ENCODE measurements around the gene KDM1A. TPM values are rescaled to one million over a fixed set of nuclear protein-coding genes. Genes with fewer than 3 reads are reported as not detected.

Gene KDM1A
- polyA plus RNA-seq, 5 donors, result 110 to 122 (median 114) TPM

DNA sequence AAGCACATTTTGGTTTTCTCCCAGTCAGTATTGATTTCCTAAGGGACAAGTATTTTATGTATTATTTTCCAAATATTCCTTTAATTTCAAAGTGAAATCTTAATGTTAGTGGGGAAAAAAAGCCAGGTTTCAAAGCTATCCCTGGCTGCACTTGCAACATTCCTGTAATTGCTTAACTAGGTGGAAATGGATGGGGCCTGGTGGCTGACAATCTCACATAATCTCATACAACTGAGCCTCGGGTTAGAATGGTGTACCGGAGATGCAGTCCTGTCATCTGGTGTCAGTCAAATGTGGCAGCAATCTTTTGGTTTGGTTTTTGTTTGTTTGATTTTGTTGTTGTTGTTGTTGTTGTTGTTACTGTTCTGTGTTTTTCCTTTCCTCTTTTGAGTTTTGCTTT is 46.1 kb downstream of the KDM1A start:
- DNase-seq, result no peak

DNA sequence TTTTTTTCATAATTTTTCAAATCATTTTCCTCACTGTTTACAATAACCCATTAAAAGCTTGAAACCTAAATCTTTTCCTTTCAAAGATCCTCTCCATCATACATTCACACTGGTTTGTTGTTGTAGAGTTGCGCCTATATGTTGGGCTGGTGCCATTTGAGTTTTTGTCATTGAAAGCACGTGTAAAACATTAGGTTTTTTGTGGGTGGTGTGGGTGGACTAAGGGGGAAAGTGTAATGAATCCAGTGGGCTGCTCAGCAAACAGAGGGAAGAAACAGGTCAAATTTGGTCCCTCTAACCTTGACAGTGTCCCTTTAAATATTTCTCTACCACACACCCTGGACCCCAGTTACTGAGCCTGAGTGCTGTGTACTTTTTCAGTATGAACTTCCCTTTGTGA is 46.8 kb downstream of the KDM1A start:
- no peak for DNase-seq

DNA sequence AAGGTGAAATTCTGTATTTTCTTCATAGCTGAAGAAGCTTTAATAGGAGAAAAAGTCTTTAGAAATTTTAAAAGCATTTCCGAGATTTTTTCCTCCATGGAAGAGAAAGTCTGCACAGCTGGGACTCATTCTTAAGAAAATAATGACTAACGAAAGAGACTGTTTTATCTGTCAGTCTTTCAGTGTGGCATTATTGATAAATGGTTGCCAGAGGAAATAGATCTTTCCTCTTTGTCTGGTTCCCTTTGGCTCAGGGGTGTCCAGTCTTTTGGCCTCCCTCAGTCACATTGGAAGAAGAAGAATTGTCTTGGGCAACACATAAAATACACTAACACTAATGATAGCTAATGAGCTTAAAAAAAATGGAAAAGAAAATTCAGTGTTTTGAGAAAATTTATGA is 49.9 kb downstream of the KDM1A start:
- DNase-seq, result no peak

DNA sequence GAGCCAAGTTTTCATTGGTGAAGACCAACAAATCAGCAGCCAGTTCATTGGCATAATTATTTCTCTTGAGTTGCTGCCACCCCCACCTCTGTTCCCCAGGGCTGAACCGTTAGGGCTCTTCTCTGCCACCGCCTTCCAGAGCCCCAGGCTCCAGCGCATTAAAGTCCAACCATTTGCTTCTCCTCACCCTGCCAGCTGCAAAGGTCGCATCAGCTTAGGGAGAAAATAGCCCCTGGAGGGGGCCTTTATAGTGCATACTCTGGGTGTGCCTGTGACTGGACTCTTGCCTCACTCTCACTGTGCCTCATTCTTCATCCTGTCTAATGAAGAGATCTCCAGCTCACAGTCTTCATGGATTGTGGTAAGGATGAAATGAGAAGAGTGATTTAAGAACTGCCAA is 50.4 kb downstream of the KDM1A start:
- no peak for DNase-seq

DNA sequence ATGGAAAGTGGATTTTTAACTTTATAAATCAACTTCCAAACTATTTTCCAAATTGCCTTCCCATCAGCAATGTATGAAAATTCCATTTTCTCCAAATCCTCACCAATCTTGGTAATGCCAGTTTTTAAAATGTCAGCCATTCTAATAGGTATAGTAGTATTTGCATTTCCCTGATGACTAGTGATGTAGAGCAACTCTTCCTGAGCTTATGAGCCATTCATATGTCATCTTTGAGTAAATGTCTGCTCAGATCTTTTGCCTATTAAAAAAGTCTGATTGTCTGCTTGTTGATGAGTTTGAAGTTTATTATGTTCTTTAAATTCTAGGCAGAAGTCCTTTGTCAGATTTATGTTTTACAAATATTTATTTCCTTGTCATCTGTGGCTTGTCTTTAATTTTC is 54.7 kb downstream of the KDM1A start:
- DNase-seq, result no peak

DNA sequence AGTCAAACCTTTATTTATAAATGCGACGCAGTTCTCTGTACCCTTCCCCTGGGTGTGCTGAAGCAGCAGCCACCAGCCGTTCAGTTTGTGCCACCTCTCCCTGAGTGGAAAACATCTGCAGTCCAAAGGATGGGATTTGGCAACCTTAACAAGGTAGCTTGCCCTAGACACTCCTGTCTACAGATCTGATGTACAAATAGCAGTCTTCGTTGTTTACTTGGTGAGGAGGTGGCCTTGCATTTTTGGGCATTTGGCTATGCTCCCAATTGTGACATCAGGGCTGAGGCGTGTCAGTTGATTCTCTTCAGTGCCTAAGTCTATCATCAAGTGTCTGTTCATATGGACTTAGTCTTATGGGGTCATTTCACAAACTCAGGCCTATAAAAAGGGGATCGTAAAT is 59.8 kb downstream of the KDM1A start:
- no peak for DNase-seq

DNA sequence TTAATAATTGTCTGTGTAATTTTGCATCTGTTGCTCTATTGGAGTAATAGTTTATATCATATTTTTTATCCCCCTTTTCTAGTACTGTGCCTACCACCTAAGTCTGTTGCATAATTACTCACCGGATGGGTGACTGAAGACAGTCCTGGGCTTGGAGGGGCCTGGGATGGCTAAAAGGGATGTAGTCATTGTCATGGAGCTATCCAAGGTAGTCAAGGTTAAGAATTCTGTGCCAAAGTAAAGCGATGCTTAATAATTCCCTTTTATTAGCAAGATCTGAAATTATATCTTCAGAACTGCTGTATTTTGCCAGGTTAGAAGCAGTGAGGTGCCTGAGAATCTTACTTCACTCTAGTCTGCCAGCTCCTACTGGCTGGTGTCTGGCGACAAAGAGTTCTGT is 61.6 kb downstream of the KDM1A start:
- no peak for DNase-seq

DNA sequence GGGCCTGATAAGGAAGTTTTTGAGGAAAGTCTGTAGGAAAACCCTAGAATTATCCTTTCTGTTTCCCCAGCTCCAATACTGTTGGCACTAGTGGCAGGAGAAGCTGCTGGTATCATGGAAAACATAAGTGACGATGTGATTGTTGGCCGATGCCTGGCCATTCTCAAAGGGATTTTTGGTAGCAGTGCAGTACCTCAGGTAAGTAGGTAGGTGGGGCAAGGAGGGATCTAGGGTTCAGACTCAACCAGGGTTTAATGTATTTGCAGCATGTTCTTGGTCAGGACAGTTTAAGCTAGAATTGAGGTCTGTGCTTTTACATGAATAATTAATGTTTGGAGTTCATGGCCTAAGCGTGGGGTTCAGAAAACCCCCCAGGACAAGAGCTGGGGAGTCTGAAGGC is 62.1 kb downstream of the KDM1A start:
- no peak for DNase-seq

DNA sequence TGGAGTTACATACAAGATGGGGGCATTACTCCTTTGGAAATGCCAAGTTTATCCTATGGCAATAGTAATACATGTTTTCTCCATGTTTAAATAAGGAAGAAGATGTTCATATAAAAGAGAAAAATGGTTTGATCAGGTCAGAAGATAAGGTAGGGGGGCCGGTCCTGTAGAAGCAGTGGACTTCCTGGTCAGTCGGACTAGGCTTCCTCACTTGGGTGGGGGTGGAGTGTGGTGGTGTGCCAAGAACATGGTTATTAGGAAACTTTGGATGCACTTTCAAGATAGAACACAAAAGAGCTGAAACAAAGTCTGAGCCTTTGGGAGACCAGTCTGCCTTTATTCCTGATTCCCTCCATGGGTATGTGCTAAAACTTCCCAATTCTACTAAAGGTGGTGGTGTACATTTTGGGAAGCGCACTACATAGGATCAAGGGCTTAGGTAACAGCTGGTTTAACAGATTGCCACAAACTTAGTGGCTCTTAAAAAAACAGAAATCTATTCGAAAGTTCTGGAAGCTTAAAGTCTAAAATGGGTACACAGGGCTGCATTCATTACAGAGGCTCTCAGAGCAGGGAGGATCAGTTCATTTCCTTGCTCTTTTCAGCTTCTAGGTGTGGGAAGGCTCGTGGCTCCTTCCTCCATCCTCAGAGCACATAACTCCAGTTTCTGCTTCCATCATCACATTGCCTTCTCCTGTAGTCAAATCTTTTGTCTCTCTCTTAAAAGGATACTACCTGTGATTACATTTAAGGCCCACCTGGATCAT is 64.6 kb downstream of the KDM1A start:
- DNase-seq, result no peak

DNA sequence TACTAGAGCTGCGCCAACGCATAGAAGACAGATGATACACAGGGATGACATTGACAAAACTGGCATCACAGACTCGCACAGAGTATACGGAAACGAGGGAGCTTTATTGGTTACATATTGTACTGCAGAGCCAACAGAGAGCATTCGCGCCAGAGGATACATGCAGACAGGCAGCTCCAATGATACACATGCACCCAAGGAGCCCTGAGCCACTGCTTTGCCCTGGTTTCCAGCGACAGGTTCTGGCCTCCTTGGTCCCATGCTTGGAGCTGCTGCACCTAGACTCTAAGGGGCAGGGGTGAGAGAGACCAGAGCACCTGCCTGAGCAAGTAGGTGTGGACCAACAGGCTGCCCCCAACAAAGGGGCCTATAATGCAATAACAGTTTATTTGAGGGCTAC is 65.6 kb downstream of the KDM1A start:
- DNase-seq, result no peak

DNA sequence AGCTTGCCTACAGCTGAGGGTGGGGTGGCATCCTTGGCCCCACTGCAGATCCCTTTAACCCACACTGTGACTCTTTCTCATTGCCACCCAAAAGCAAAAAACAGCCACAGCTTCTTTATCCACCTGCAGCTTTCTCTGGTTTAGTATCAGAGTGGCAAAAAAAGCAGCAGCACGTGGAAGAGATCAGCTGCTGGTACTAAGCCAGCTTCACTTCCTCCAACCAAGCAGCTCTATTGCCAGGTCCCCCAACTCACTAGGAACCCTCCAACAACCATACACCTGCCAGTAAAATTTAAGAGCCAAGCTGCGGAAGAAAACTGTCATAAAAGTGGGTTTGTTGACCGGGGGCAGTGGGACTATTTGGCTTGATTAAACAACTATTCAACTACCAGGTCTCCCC is 66.4 kb downstream of the KDM1A start:
- no peak for DNase-seq

DNA sequence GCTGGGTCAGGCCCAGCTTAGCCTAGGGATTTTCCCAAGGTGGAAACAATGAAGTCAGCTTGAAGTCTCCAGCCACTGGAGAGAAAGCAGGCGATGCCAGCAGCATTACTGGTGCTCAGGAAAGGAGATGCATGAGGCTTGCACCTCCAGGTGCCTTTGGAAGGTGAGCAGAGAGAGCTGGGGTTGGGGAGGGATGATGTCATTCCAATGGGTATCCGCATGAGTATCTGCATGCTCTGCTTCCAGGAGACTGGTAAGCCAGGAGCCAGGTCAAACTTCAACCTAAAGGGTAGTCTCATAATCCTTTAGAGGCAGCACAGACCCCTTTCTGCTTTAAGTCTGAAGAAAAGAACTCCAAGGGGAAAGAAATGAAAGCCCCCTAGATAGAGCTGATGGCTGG is 68.8 kb downstream of the KDM1A start:
- DNase-seq, result no peak

DNA sequence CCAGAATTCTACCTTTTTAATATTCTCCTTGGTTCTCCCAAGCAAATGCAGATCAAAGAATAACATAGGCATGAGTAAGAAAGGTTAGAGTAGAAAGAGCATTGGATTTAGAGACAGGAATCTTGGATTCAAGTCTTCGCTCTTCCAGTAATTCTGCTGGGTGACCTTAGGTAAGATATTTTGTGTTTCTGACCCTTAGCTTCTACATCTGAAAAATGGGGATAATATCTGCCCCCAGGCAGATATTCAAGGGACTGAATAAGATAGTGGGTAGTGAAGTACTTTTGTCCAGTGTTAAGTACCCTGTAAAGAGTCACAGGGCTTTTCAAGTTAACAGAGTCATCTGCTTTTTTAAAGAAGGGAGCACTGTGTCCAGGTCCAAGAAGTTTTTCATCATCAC is 70.8 kb downstream of the KDM1A start:
- no peak for DNase-seq

DNA sequence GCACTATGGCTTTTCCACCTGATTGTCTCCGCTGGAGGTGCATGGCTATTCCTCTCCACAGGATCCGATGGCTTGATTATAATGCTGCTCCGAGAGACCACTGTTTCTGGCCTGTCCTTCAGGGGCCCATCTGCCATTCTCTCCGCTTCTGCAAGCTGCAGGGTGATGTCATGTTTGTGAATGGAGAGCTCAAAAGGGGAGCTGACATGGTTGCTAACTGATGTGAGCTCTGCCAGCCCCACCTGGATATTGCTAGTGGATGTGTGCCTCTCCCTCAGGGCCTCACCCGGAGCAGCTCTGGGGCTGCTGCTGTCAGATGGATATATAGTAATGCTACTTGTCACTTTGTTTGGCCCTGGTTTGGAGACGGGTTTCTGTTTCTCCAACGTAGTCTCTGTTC is 72.3 kb downstream of the KDM1A start:
- DNase-seq, result no peak

DNA sequence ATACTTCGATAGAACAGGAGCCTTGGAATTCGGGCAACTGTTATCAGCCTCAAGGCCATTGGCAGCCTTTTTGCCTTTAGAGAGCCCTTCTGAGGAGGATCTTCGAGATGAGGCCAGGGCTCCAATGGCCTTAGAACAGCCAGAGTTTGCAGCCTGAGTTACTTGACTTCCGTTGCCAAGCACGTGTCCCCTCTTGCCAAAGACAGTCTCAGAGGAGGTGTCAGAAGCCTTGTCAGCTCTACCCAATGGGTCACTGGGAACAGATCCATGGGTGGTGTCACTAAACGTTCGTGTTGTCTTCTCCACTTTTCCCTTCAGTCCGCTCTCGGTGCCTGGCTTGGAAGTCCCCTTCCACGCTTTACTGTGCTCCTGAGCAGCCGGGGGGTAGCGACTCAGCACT is 73.2 kb downstream of the KDM1A start:
- DNase-seq, result no peak

DNA sequence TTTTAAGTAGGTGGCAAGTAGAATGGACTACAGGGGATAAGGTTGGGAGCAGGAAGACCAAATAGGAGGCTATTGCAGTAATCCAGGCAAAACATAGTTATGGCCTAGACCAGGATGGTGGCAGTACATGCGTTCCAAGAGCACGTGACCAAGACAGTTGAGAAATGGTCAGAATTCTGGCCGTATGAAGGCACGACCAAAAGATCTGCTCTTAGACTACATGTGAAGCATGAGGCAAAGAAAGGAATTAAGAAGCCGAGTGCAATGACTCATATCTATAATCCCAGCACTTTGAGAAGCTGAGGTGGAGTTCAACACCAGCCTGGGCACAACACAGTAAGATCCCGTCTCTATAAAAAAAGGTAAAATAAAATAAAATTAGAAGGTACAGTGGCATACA is 78.0 kb downstream of the KDM1A start:
- DNase-seq, result no peak

DNA sequence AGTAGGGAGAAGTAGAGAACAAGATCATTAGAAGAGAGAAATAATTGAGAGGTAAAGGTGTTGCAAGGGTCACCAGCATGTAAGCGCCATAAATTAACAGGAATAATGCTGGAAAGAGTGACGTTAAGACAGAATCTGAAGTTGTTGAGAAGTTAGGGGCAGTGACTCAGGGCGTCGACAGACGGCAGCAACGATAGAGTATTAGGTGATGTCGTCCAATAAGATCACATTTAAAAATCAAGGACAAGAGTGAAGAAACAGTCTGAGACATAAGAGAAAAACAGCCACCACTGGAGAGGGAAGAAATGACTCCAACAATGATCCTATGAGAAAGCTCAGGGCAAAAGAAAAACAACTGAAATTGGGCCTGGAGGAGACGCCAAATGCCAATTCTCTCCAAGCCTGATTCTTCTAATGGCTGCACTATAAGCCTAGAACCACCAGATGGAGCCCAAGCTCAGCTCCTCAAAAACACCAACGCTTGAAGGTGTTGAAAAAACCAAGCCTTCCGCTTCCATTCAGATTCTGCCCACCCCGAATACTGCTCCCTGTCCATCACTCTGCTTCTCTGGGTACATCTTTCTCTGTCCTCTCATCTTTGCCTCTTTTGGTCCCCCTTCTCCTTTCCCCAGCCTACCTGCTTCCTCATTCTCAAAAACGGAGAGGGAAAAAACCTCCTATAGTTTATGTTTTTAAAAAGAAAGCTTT is 79.3 kb downstream of the KDM1A start:
- peak; percentile 50 to 77 for DNase-seq

DNA sequence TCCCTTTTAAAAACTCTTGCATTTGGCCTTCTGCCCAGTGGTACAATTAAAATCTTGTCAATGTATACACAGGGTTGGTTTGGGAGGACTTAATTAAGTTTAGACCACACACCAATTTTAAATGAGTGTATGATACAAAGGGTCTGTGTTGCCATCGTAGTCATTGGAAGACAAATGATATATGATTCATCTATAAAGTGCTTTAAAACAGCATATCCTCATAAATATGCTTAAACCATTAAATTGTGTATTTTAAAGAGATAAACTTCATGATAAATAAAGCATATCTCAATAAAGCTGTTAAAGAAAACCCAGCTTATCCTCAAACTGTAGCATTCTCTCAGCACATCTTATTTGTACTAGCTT is 79.9 kb downstream of the KDM1A start:
- no peak for DNase-seq

DNA sequence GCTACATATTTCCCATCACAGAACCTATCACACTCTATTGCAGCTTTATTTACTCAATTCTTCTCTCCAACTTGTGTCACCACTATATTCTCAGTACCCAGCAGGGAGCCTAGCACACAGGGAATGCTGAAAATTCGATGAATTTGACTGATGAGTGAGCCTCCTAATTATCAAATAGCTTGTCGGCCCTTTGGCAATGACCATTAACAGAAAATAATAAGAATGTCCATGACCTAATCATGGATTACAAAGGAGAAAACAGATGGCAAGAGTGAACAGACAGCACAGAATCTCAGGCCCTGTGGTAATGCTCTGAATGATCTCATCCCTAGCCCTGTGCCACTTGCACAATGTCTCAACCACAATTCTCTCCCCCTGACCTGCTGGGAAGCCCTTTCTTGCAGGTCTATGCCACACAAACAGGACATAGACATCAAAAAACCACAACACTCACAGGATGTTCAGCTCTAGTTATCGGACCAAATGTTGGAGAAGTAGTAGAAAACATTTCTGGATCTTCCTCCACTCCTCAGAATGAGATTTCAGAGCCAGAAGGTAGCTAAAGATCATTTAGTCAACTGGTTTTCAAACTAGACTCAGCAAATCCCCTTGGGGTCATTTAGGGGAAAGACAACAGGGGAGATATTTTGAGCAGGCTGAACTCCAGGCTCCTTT is 80.9 kb downstream of the KDM1A start:
- no peak for DNase-seq

DNA sequence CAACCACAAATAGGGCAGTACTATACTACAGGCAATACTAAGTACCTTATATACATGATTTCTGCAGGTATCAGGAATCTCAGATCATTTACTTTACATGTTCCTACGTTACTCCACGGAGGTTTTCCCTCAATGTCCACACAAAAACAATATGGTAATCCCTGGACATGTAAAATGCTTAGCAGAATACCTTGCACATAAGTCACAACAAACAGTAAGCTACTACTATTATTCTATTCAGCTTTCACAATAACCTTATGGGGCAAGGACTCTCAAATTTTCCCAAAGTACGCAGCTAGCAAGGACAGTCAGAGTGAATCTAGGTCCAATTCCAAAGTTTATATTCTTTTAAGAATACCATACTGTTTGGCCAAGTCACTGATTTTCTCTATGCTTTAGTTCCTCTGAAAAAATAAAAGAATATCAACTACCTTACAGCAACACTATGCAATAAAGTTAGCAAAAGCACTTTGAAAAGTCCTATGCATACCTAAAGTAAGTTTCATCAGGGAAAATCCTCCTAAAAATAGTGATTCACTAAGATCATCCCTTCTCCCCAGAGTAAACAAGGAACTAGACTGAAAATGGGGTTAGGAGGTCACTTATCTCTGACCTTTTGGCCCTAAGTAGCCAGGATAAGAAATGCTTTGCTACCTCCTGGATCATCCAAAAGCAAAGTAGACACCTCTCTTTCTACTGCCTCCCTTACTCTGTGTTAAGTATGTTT is 82.0 kb downstream of the KDM1A start:
- DNase-seq, result no peak

DNA sequence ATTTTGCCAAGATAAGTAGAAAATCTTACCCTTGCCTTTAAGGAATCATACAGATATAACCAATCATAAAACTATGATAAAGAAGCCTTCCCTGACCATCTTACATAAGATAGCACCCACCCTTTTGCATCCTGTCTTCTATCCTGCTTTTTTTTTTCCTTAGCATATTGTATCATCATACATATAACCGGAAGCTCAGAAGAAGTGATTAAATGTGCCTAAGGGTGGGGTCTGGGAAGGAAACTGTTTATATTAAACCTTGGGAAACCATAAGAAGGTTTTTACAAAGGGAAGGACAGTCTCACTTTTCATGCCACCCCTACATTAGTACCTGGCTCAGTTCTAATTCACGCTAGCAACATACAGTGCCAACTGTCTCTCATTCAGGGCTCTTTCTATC is 82.6 kb downstream of the KDM1A start:
- no peak for DNase-seq

DNA sequence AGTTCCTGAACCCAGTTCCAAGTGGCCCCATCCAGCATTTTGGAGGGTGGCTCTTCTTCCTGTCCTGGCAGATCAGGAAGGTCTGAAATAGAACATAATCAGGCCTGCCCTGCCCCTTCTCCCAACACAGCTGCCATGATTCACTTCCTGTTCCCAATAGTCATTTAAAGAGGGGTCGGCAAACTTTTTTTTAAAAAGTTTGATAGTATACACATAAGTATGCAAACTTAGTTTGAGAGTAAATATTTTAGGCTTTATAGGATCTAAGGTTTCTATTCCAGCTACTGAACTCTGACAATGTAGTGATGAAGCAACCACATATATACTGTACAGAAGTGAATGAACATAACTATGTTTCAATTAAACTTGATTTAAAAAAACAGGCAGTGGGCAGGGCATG is 83.0 kb downstream of the KDM1A start:
- DNase-seq, result no peak

All from right lung (tissue), 5 donors.